ENCODE results near the gene SOX12. TPM values are rescaled to one million over a fixed set of nuclear protein-coding genes. Genes with fewer than 3 reads are reported as not detected.

SOX12 gene
- total RNA-seq, 1 donor from 2014 or later, result 6.1 TPM

DNA sequence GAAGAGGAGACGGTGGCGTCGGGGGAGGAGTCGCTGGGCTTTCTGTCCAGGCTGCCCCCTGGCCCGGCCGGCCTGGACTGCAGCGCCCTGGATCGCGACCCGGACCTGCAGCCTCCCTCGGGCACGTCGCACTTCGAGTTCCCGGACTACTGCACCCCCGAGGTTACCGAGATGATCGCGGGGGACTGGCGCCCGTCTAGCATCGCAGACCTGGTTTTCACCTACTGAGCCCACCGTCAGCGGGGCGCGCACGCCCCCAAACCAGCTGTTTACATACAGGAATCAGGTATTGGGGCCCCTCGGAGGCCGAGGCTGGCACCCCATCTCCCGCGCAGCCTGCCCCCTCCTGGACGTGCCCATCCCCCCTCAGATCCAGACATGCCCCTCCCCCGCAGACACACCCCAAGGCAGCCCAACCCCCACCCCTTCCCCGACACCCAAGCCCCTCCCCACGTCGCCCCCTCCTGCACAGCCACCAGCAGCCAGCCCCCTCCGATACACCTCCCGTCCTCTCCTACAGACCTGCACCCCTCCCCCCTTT is 1.4 kb downstream of the SOX12 start:
- H3K4me1 Mint-ChIP-seq, result peaks cover 40% of the 10 kb centered on the region

DNA sequence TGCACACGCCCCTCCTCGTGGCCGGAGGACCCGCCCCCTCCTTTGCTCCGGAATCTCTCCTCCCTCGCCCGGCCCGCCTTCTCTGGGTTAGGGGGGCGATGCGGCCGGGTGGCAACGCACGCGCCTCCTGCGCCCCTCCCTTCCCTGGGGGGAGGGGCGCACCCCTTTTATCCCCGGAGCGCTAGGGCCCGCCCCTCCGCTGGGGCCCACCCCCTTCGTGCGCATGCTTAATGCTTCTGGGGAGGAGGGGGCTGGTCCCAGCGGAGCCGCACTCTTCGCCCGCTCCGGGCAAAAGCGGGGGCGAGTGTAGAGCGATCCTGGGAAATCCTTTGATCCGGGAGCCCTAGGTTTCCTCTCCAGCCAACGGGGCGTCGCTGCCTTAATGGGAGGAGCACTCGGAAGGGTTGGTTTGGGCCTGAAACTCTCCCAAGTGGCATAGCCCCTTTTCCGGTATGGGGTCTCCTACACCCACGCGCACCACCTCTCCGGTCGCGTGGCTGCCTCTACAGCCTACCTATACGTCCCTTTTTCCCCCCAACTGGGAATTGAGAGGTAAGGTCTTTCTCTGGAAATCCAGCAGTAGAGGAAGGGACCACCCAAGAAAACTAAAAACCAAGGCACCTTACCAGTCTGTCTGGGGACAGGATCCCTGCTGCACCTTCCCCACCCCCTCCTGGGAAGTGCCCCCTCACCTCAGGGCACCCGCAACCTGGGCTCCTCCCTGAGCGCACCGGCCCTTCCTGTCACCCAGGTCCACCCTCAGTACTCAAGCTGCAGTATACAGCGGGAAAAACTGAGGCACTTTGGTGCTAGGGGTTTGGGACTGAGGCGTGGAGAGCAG is 2.1 kb downstream of the SOX12 start:
- Mint-ChIP-seq H3K9me3 (no peaks in the 10 kb centered on the region), H3K4me3 (peak overlapping the region; percentile 75), H3K27ac (peak overlapping the region; percentile 70), H3K36me3 (ENCODE audit: low read depth) (peaks cover 2% of the 10 kb centered on the region), H3K4me1 (peaks cover 40% of the 10 kb centered on the region), H3K27me3 (no peaks in the 10 kb centered on the region)
- ChIA-PET POLR2A (interaction anchor here (1.2 to 1.4 kb wide), 2 partner anchors 29 to 216 kb away, joined by 8 to 12 read pairs; partner anchors contain the start of gene CSNK2A1), CTCF (interaction anchor here (1.6 kb wide), 1 partner anchor 114 kb away, joined by 3 read pairs; no protein-coding TSS in a partner anchor)
- intact Hi-C loops (cut with micrococcal nuclease), result loop anchor here (1.0 kb wide), 2 partner anchors 20 to 37 kb away; partner anchors contain the start of genes C20orf96 and NRSN2
- DNase-seq (peak; percentile 63), ATAC-seq (ENCODE audit: low read depth) (peak; percentile 5)
- TF ChIP-seq, protein P1, sequence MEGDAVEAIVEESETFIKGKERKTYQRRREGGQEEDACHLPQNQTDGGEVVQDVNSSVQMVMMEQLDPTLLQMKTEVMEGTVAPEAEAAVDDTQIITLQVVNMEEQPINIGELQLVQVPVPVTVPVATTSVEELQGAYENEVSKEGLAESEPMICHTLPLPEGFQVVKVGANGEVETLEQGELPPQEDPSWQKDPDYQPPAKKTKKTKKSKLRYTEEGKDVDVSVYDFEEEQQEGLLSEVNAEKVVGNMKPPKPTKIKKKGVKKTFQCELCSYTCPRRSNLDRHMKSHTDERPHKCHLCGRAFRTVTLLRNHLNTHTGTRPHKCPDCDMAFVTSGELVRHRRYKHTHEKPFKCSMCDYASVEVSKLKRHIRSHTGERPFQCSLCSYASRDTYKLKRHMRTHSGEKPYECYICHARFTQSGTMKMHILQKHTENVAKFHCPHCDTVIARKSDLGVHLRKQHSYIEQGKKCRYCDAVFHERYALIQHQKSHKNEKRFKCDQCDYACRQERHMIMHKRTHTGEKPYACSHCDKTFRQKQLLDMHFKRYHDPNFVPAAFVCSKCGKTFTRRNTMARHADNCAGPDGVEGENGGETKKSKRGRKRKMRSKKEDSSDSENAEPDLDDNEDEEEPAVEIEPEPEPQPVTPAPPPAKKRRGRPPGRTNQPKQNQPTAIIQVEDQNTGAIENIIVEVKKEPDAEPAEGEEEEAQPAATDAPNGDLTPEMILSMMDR (IDR thresholded peaks at IDR 0.05), result no peak

More for the DNA sequence above, 1.4 kb downstream of the SOX12 start:
- ChIA-PET CTCF (interaction anchor here (1.0 kb wide), 1 partner anchor 100 kb away, joined by 3 read pairs; the partner anchor contains the start of gene DEFB129), POLR2A (interaction anchor here (1.2 to 4.3 kb wide), 4 partner anchors 17 to 54 kb away, joined by 3 to 79 read pairs (median 25); partner anchors contain the start of genes NRSN2, TRIB3 and ZCCHC3)
- no peak overlapping the region for H3K27ac Mint-ChIP-seq
- ATAC-seq (ENCODE audit: low read depth) (no peak), DNase-seq (peak; percentile 49)
- no peaks in the 10 kb centered on the region for H3K27me3 Mint-ChIP-seq
- H3K4me3 Mint-ChIP-seq, result peak overlapping the region; percentile 75
- intact Hi-C loops (cut with micrococcal nuclease), result loop anchor here (1.0 kb wide), 2 partner anchors 21 to 36 kb away; partner anchors contain the start of genes C20orf96 and NRSN2
- no peaks in the 10 kb centered on the region for H3K9me3 Mint-ChIP-seq
- peaks cover 2% of the 10 kb centered on the region for H3K36me3 Mint-ChIP-seq (ENCODE audit: low read depth)
- TF ChIP-seq, protein P1 (IDR thresholded peaks at IDR 0.05), result no peak

DNA sequence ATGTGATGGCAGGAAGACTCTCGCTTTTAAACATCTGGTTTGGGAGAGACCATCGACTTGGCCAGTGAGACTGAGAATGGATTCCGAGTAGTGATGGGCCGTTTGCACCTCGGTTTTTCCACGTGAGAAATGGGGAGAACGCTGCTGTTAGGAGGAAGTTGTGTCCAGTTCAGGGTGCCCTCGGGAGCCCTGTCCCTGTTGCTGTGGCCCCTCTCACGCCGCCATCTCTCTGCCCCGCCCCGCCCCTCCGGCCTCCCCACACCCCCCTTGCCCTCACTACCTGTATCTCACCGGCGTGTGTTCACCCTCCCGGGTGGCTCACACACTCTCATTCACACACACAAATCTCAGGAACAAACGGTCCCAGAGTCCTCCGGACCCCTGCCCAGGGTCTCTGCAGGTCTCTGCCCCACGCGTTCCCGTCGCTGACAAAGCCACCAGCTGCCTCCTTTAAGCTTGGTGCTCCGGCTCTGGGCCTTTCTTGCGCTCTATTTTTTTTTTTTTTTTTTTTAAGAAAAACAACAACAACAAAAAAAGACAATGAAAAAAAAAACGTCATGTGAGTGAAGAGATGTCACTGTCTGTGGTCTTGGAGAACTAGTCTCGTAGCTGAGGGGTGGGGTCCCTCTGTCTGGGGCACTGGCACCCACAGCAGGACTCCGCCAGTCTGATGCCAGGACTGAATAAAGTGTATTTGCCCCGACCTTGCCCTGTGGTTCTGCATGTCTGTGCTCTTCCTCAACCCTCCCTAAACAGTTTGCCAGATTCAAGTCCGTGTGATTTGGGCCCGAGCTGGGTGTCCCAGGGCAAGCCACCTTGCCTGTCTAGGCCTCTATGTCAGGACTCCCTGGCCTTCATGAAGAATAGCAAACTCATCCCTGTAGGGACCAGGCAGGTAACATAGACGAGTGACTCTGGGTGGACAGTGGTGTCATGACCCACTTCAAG is 2.9 kb downstream of the SOX12 start:
- ATAC-seq (ENCODE audit: low read depth) (no peak), DNase-seq (no peak)
- H3K4me1 Mint-ChIP-seq, result peaks cover 39% of the 10 kb centered on the region
- TF ChIP-seq, protein P1 (IDR thresholded peaks at IDR 0.05), result no peak
- ChIA-PET POLR2A (interaction anchor here (0.5 to 1.4 kb wide), 5 partner anchors 9 to 429 kb away, joined by 3 to 12 read pairs (median 6); partner anchors contain the start of gene CSNK2A1), CTCF (interaction anchor here (1.0 to 3.5 kb wide), 3 partner anchors 12 to 114 kb away, joined by 3 to 19 read pairs (median 3); partner anchors contain the start of gene NRSN2)
- H3K9me3 Mint-ChIP-seq, result no peaks in the 10 kb centered on the region
- H3K27ac Mint-ChIP-seq, result peak overlapping the region; percentile 70
- H3K27me3 Mint-ChIP-seq, result no peaks in the 10 kb centered on the region
- intact Hi-C loops (cut with micrococcal nuclease), result no loop called here
- H3K4me3 Mint-ChIP-seq, result peak overlapping the region; percentile 75
- H3K36me3 Mint-ChIP-seq (ENCODE audit: low read depth), result peaks cover 2% of the 10 kb centered on the region

DNA sequence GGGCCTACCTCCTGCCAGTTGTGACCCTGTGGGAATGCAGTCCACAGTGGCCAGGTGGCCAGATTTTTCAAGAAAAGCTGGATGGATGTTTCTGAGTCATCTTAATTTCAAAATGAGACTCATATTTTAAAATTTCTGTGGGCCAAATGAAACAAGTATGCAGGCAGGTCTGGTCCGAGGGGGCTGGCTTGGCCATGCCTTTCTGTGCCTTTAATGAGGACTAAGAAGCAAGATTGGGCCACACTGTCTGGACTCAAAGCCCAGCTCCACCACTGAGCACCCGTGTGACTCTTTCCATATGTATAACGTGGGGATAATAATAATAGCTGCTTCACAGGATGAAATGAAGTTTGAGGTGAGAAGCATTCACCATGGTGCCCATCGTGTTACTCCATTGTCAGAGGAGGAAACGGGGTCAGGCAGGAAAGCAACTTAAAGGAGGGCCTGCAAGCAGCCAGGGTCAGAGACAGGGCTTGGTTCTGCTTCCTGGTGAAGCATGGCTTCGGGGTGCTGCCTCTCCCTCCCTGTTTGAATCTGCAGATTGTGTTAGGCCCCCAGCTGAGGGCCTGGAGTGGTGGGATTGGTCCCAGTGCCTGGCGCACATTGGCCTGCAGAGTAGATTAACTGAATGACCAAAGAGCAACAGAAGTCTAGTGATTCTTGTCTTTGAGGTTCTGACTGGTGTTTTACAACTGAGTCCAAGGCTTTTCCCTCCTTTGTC is 3.8 kb downstream of the SOX12 start:
- POLR2A ChIA-PET, result interaction anchor here (0.6 to 0.8 kb wide), 4 partner anchors 12 to 428 kb away, joined by 3 to 4 read pairs (median 3); no protein-coding TSS in a partner anchor
- peaks cover 2% of the 10 kb centered on the region for H3K36me3 Mint-ChIP-seq (ENCODE audit: low read depth)
- TF ChIP-seq, protein P1 (IDR thresholded peaks at IDR 0.05), result no peak
- H3K4me1 Mint-ChIP-seq, result peaks cover 33% of the 10 kb centered on the region
- H3K27me3 Mint-ChIP-seq, result no peaks in the 10 kb centered on the region
- CTCF ChIA-PET, result interaction anchor here (1.0 to 3.5 kb wide), 7 partner anchors 11 to 121 kb away, joined by 3 to 24 read pairs (median 7); partner anchors contain the start of gene NRSN2
- intact Hi-C loops (cut with micrococcal nuclease), result no loop called here
- no peaks in the 10 kb centered on the region for H3K9me3 Mint-ChIP-seq
- ATAC-seq (ENCODE audit: low read depth) (no peak), DNase-seq (no peak)
- peak overlapping the region; percentile 50 for H3K27ac Mint-ChIP-seq
- peak overlapping the region; percentile 33 for H3K4me3 Mint-ChIP-seq
